KMS-11 (cell line): ENCODE results near the gene GIMAP7.

ENCODE experiments used
- H2AFZ ChIP-seq: fragments of 200-600 bp; sonication (generic); 2 replicates; pipeline ENCODE4 v1.6.1; 2016; ENCODE audit warnings: antibody characterized with exemption, mixed run types, low read depth
- H3K27ac ChIP-seq: fragments of 200-600 bp; sonication (generic); 2 replicates; pipeline ENCODE4 v1.6.1; 2016; ENCODE audit warnings: mild to moderate bottlenecking, mixed run types
- H3K27me3 ChIP-seq: fragments of 200-600 bp; sonication (generic); 2 replicates; pipeline ENCODE4 v1.6.1; 2017; ENCODE audit warnings: mild to moderate bottlenecking, low read depth, mixed run types, moderate library complexity; ENCODE audit not compliant: insufficient read depth
- H3K36me3 ChIP-seq: fragments of 200-600 bp; sonication (generic); 2 replicates; pipeline ENCODE4 v1.6.1; 2017; ENCODE audit warnings: mild to moderate bottlenecking, mixed run types; ENCODE audit not compliant: insufficient read depth
- H3K4me1 ChIP-seq: fragments of 200-600 bp; sonication (generic); 2 replicates; pipeline ENCODE4 v1.6.1; 2016; ENCODE audit warnings: mild to moderate bottlenecking, low read depth, mixed run types; ENCODE audit not compliant: poor library complexity, severe bottlenecking
- H3K4me2 ChIP-seq: fragments of 200-600 bp; sonication (generic); 2 replicates; pipeline ENCODE4 v1.7.0; 2016; ENCODE audit warnings: mild to moderate bottlenecking, mixed run types
- H3K4me3 ChIP-seq: fragments of 200-600 bp; sonication (generic); IDR thresholded peaks from 2 replicates; pipeline ENCODE4 v1.6.1; 2017; ENCODE audit warnings: low read depth, low read length, mixed read lengths; ENCODE audit not compliant: insufficient read depth
- H3K79me2 ChIP-seq: fragments of 200-600 bp; sonication (generic); 2 replicates; pipeline ENCODE4 v1.6.1; 2016; ENCODE audit warnings: low read depth, mixed run types; ENCODE audit not compliant: insufficient read depth
- H3K9ac ChIP-seq: fragments of 200-600 bp; sonication (generic); 2 replicates; pipeline ENCODE4 v1.6.1; 2016; ENCODE audit warnings: mild to moderate bottlenecking, mixed run types
- H4K20me1 ChIP-seq: fragments of 200-600 bp; sonication (generic); 2 replicates; pipeline ENCODE4 v1.6.1; 2016; ENCODE audit warnings: mild to moderate bottlenecking, mixed run types; ENCODE audit not compliant: insufficient read depth
- CTCF ChIP-seq: fragments of 200-600 bp; sonication (generic); conservative IDR thresholded peaks from 2 replicates; pipeline ENCODE4 v1.6.1; 2017; ENCODE audit warnings: low read depth, mild to moderate bottlenecking, antibody characterized with exemption, low read length, moderate library complexity, mixed read lengths

GIMAP7 gene

GRCh38 chr7:150556521-150557138 is 42.0 kb downstream of the GIMAP7 start:
- H3K27me3 ChIP-seq = no peaks in the 10 kb centered on the region
- no peak overlapping the region for H3K4me3 ChIP-seq
- TF ChIP-seq CTCF = no peak
- no peak overlapping the region for H3K4me2 ChIP-seq
- no peaks in the 10 kb centered on the region for H4K20me1 ChIP-seq
- no peaks in the 10 kb centered on the region for H3K79me2 ChIP-seq
- no peak overlapping the region for H3K27ac ChIP-seq
- H2AFZ ChIP-seq = no peak overlapping the region
- H3K9ac ChIP-seq = no peak overlapping the region
- no peaks in the 10 kb centered on the region for H3K4me1 ChIP-seq
- no peaks in the 10 kb centered on the region for H3K36me3 ChIP-seq

DNA sequence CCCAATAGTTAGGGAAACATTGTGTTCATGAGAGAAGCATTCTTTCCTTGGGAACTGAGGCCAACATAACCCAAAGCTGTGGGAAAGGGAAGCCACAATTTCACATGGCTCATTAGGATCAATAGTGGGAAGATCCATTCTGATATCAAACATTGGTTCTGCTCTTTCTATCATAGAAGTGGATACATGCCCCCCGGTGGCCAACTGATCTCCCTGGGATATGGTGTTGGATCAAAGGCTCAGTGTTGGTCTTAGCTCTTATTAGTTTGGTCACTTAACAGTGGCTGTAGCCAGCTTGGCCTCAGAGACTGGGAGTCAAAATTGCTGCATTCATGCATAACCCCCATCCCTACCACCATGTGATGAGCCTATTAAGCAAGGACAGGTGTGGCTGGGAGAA is 45.8 kb downstream of the GIMAP7 start:
- TF ChIP-seq CTCF = no peak
- no peak overlapping the region for H3K27ac ChIP-seq
- no peak overlapping the region for H3K9ac ChIP-seq
- no peaks in the 10 kb centered on the region for H3K4me1 ChIP-seq
- H3K4me3 ChIP-seq = no peak overlapping the region
- H3K79me2 ChIP-seq = no peaks in the 10 kb centered on the region
- H3K27me3 ChIP-seq = no peaks in the 10 kb centered on the region
- no peak overlapping the region for H3K4me2 ChIP-seq
- H3K36me3 ChIP-seq = no peaks in the 10 kb centered on the region
- H4K20me1 ChIP-seq = no peaks in the 10 kb centered on the region
- H2AFZ ChIP-seq = no peak overlapping the region

- no peak overlapping the region for H3K9ac ChIP-seq
Observed at GRCh38 chr7:150562919-150563318, 48.2 kb downstream of the GIMAP7 start.

GRCh38 chr7:150564006-150564405 is 49.3 kb downstream of the GIMAP7 start:
- Histone ChIP-seq H2AFZ (no peak overlapping the region), H3K79me2 (no peaks in the 10 kb centered on the region), H3K36me3 (no peaks in the 10 kb centered on the region), H3K27ac (no peak overlapping the region), H3K4me3 (no peak overlapping the region), H3K27me3 (no peaks in the 10 kb centered on the region), H4K20me1 (no peaks in the 10 kb centered on the region), H3K9ac (no peak overlapping the region), H3K4me1 (no peaks in the 10 kb centered on the region), H3K4me2 (no peak overlapping the region)
- TF ChIP-seq CTCF = no peak

More at GRCh38 chr7:150562919-150563318, 48.2 kb downstream of the GIMAP7 start:
- Histone ChIP-seq H3K4me3 (no peak overlapping the region), H3K79me2 (no peaks in the 10 kb centered on the region), H2AFZ (no peak overlapping the region), H3K27ac (no peak overlapping the region), H3K4me2 (no peak overlapping the region), H3K36me3 (no peaks in the 10 kb centered on the region), H3K27me3 (no peaks in the 10 kb centered on the region), H4K20me1 (no peaks in the 10 kb centered on the region), H3K4me1 (no peaks in the 10 kb centered on the region)
- no peak for TF ChIP-seq CTCF
